Lung (tissue), 12 donors: ENCODE results near the gene GSTT2. TPM values are rescaled to one million over a fixed set of nuclear protein-coding genes. Genes with fewer than 3 reads are reported as not detected.
"Not testable (repeated sequence)": the region's sequence is repeated elsewhere in the genome, so short reads cannot be mapped to it uniquely, and the experiment has no call there.

ENCODE experiments used
- ATAC-seq: fragments of 200-7000 bp; cut with Tn5 transposase; one replicate; pipeline ENCODE4 v1.9.1; 2020; ENCODE audit warnings: moderate number of reproducible peaks; ENCODE audit not compliant: insufficient read depth, low FRiP score
- DNase-seq, 3 donors: peaks; one replicate each; pipeline ENCODE4 v3.0.0-alpha.2; 2013 to 2017
- H3K27ac ChIP-seq, 2 donors: one replicate each; pipeline ENCODE4 v1.5.1; 2013; ENCODE audit warnings: mild to moderate bottlenecking in 2 of 2, moderate library complexity in 2 of 2, control low read depth in 1 of 2, inconsistent platforms in 1 of 2, low read depth in 1 of 2, low read length in 1 of 2
- H3K27me3 ChIP-seq, 3 donors: one replicate each; pipeline ENCODE4 v1.5.1; 2013; ENCODE audit warnings: low read length in 2 of 3; ENCODE audit not compliant: control insufficient read depth in 3 of 3, insufficient read depth in 3 of 3
- H3K36me3 ChIP-seq, 4 donors: one replicate each; pipeline ENCODE4 v1.5.1; 2013; ENCODE audit warnings: low read length in 4 of 4, mild to moderate bottlenecking in 1 of 4, moderate library complexity in 1 of 4; ENCODE audit not compliant: control insufficient read depth in 4 of 4, insufficient read depth in 4 of 4
- H3K4me1 ChIP-seq, 5 donors: one replicate each; pipeline ENCODE4 v1.5.1; 2013; ENCODE audit warnings: low read length in 5 of 5, mild to moderate bottlenecking in 2 of 5, moderate library complexity in 1 of 5; ENCODE audit not compliant: control insufficient read depth in 5 of 5, insufficient read depth in 5 of 5
- H3K4me3 ChIP-seq: one replicate; pipeline ENCODE4 v1.5.1; 2013; ENCODE audit warnings: mild to moderate bottlenecking, control low read depth, moderate library complexity
- H3K9ac ChIP-seq, 2 donors: one replicate each; pipeline ENCODE4 v1.5.1; 2013; ENCODE audit warnings: low read length in 2 of 2, control low read depth in 1 of 2; ENCODE audit not compliant: insufficient read depth in 1 of 2
- H3K9me3 ChIP-seq, 4 donors: one replicate each; pipeline ENCODE4 v1.5.1; 2013; ENCODE audit warnings: low read length in 3 of 4, mild to moderate bottlenecking in 1 of 4, moderate library complexity in 1 of 4; ENCODE audit not compliant: control insufficient read depth in 4 of 4, insufficient read depth in 3 of 4
- CTCF ChIP-seq: IDR thresholded peaks from 2 replicates; pipeline ENCODE4 v1.5.1; 2012; ENCODE audit warnings: mild to moderate bottlenecking; ENCODE audit errors: control extremely low read depth, extremely low read depth
- WGBS, 2 donors: extraction: QIAGEN DNeasy Blood & Tissue Kit; methylation state at CpG; one replicate each; pipeline ENCODE4 v1.1.7; 2013; 5-methylcytosine and 5-hydroxymethylcytosine counted together
- polyA plus RNA-seq, 2 donors: library from polyadenylated mRNA; stranded (reverse); fragments of 200-250 nt; gene quantifications; one replicate each; pipeline ENCODE4 v1.2.1, GENCODE V29; 2013
- total RNA-seq, 2 donors: library from RNA; depleted of rRNA in 1 of 2; stranded (reverse); fragments of >200 nt in 1 of 2; gene quantifications; one replicate each; pipeline ENCODE4 v1.2.1, GENCODE V29; 2014 to 2021
- donor health status: control.
- donor health status: control.
- donor health status: Bipolar disorder and iron deficiency.
- donor health status: healthy.
- donor health status: DM: yes; HTN: yes; CAD: no.

GSTT2 gene
- total and polyA plus RNA-seq, 4 donors, result 0.22 to 4.9 (median 3.1) TPM; not detected in 1

DNA sequence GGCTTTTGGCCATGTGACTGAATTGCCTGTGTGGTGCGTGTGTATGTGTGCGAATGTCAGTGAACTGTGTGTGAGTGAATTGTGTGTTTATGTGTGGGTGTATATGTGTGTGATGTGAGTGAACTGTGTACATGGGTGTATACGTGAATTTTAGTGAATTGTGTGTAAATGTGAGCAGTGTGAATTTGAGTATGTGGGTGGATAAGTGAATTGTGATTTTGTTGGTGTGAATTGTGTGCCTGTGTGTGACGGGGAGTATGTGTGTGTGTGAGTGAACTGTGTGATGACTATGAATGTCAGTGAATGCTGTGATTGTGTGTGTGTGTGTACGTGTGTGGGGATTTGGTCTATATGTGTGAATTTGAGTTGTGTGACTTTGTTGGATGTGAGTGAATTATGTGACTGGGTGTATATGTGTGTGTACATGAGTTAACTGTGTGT, 9.7 kb upstream of the GSTT2 start:
- no peaks in the 10 kb centered on the region for H3K4me1 ChIP-seq
- H3K36me3 ChIP-seq, result peaks cover 6 to 19% (median 12%) of the 10 kb centered on the region in 4 donors
- no peak overlapping the region for H3K27ac ChIP-seq
- WGBS, 2 donors, result 86 to 87% methylated on average over 5 of the region's 5 CpGs
- no peak overlapping the region for H3K4me3 ChIP-seq
- ATAC-seq (no peak), DNase-seq (no peak)
- H3K9me3 ChIP-seq, result no peaks in the 10 kb centered on the region
- no peaks in the 10 kb centered on the region for H3K27me3 ChIP-seq
- H3K9ac ChIP-seq, result no peak overlapping the region
- no peak for TF ChIP-seq CTCF

GRCh38 chr22:23970816-23971486, 9.0 kb upstream of the GSTT2 start:
- ATAC-seq (no peak), DNase-seq (no peak)
- 76 to 91% methylated on average over 6 of the region's 6 CpGs for WGBS, 2 donors

DNA sequence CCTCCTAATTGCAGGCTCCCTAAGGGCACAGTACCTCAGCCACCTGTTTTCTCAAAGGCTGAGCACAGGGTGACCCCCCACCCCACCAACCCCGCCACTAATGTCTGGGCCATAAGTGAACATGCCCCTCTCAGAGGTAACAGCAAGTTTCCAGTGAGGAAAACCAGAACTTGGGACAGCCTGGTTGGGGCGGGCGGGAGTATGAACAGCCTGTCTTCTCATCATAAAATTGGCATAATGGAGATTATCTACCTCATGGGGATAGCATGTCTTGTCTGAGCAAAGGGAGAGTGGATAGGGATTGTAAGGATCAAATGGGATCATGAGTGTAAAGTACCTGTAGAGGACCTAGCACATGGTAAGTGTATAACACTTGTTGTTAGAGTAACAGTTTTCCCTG, 8.0 kb upstream of the GSTT2 start:
- H3K27me3 ChIP-seq, ATAC-seq, H3K9ac ChIP-seq, H3K4me1 ChIP-seq, H3K27ac ChIP-seq, DNase-seq, H3K4me3 ChIP-seq, H3K9me3 ChIP-seq: not testable (repeated sequence)
- peaks cover 6 to 19% (median 12%) of the 10 kb centered on the region in 4 donors for H3K36me3 ChIP-seq
- 97 to 100% methylated on average over 3 of the region's 3 CpGs for WGBS, 2 donors

More at GRCh38 chr22:23970816-23971486, 9.0 kb upstream of the GSTT2 start:
- Histone ChIP-seq H3K9me3 (no peaks in the 10 kb centered on the region), H3K9ac (no peak overlapping the region), H3K4me1 (no peaks in the 10 kb centered on the region), H3K27ac (no peak overlapping the region), H3K4me3 (no peak overlapping the region), H3K36me3 (peaks cover 6 to 19% (median 12%) of the 10 kb centered on the region in 4 donors), H3K27me3 (no peaks in the 10 kb centered on the region)
- no peak for TF ChIP-seq CTCF

DNA sequence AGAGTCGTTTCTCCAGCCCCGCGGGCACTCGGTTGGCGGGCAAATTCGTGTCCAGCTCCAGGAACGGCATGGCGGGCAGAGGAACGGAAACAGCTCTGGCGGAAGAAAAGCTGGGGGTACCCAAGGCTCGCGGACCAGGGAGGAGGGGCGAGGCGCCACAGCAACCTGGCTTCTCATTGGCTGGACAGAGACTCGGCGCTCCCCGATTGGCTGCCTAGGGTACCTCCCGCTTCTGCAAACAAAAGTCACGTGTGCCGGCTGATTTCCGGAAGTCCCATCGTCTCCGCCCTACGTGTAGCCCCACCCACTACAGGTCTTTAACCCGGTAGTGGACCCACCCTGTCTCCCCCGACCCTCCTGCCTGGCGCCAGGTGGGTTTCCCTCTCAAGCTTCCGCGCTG, 5.6 kb upstream of the GSTT2 start, which contains the start of gene DDT:
Gene DDT (minus strand): TSS at position 97 of the 400 bp plus-strand sequence. CDS start 27 bp downstream, at position 70.
- H3K9me3 ChIP-seq, H3K4me1 ChIP-seq, DNase-seq, H3K9ac ChIP-seq, H3K27me3 ChIP-seq, H3K4me3 ChIP-seq: not testable (repeated sequence)
- ATAC-seq, result peak; percentile 97
- peak within 1 kb of the TSS in 1 of 2 donors; percentile 40 for H3K27ac ChIP-seq
- WGBS, 2 donors, result no CpG with 5 or more reads among the region's 29 CpGs
- peaks cover 6 to 17% (median 11%) of the 10 kb centered on the region in 4 donors for H3K36me3 ChIP-seq

DNA sequence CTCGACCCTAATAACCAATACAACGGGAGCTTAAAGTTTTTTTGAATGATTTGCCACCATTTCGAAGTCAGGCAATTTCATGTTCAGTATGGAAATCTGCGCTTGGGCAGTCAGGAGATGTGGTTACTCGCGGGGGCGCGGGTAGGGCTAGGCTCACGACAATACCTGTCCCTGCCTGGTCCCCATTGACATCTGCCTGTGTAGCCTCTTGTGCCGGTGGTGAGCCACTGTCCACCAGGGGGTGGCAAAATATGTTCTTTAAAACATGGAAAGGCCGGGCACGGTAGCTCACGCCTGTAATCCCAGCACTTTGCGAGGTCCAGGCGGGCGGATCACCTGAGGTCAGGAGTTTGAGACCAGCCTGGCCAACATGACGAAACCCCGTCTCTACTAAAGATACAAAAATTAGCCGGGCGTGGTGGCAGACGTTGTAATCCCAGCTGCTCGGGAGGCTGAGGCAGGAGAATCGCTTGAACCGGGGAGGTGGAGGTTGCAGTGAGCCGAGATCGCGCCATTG, 5.0 kb upstream of the GSTT2 start:
- Histone ChIP-seq H3K36me3 (peaks cover 6 to 14% (median 9%) of the 10 kb centered on the region in 4 donors), H3K27ac (peak overlapping the region in 1 of 2 donors; percentile 40)
- H3K9me3 ChIP-seq, H3K9ac ChIP-seq, ATAC-seq, DNase-seq, H3K4me1 ChIP-seq, H3K27me3 ChIP-seq, H3K4me3 ChIP-seq: not testable (repeated sequence)
- whole genome bisulfite sequencing, 2 donors, result 20 to 21% methylated on average over 6 to 8 of the region's 27 CpGs

- not testable (repeated sequence) for H3K27ac ChIP-seq, H3K4me1 ChIP-seq, DNase-seq, H3K36me3 ChIP-seq, H3K9me3 ChIP-seq, ATAC-seq, H3K4me3 ChIP-seq, H3K9ac ChIP-seq, H3K27me3 ChIP-seq
- WGBS, 2 donors, result 82 to 84% methylated on average over 6 of the region's 12 CpGs
Measured at GRCh38 chr22:23977304-23977703, 2.6 kb upstream of the GSTT2 start.

DNA sequence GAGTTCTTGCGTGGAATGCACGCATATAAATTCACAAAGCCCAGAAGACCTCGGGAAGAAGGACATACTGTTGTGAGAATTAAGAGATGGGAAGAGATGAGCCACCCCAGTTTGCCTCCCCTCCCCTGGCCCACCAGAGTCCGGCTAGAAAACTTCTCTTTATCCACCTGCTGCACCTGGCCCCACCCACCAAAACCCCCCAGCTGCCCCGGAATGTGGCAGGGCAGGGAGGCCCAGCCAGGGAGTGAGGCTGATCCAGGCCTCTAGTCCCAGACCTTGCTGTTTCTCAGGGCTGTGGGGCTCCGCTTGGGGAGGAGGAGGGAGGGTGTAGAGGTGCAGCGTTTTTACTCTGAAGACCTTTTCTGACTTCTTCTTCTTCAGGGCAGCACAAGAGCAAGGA, 633 bp downstream of the GSTT2 start:
- H3K27ac ChIP-seq, H3K9me3 ChIP-seq, H3K27me3 ChIP-seq, H3K36me3 ChIP-seq, H3K4me1 ChIP-seq, DNase-seq, ATAC-seq, H3K9ac ChIP-seq, H3K4me3 ChIP-seq: not testable (repeated sequence)
- 31 to 56% methylated on average over 4 to 5 of the region's 7 CpGs for WGBS, 2 donors
